ENCODE measurements around the gene ICA1.

Gene ICA1

GRCh38 chr7:8155836-8156235 lies 106.1 kb downstream of the ICA1 start:
- peak; percentile 58 for DNase-seq

GRCh38 chr7:8154272-8154671 lies 107.7 kb downstream of the ICA1 start:
- peak; percentile 74 for DNase-seq

GRCh38 chr7:8152489-8153192 lies 109.3 kb downstream of the ICA1 start:
- no peak for DNase-seq

- no peak for DNase-seq
Measured at GRCh38 chr7:8151161-8151725, 110.7 kb downstream of the ICA1 start.

- DNase-seq, result no peak
Measured at GRCh38 chr7:8149222-8149621, 112.7 kb downstream of the ICA1 start.

GRCh38 chr7:8147760-8148463 lies 114.1 kb downstream of the ICA1 start:
- peak; percentile 79 for DNase-seq

GRCh38 chr7:8146788-8147413 lies 115.1 kb downstream of the ICA1 start:
- no peak for DNase-seq

- DNase-seq, result no peak
Measured at GRCh38 chr7:8146106-8146787, 115.7 kb downstream of the ICA1 start.

GRCh38 chr7:8144856-8145255 lies 117.1 kb downstream of the ICA1 start:
- no peak for DNase-seq

GRCh38 chr7:8143151-8143874 lies 118.7 kb downstream of the ICA1 start:
- no peak for DNase-seq

- no peak for DNase-seq
Measured at GRCh38 chr7:8142477-8142876, 119.5 kb downstream of the ICA1 start.

- no peak for DNase-seq
Measured at GRCh38 chr7:8141070-8141469, 120.9 kb downstream of the ICA1 start.

- no peak for DNase-seq
Measured at GRCh38 chr7:8136051-8136730, 125.8 kb downstream of the ICA1 start.

GRCh38 chr7:8135417-8135816 lies 126.5 kb downstream of the ICA1 start:
- no peak for DNase-seq

- no peak for DNase-seq
Measured at GRCh38 chr7:8134089-8134733, 127.8 kb downstream of the ICA1 start.

- DNase-seq, result no peak
Measured at GRCh38 chr7:8133188-8133848, 128.6 kb downstream of the ICA1 start.

GRCh38 chr7:8131694-8132605 lies 130.0 kb downstream of the ICA1 start:
- DNase-seq, result no peak

GRCh38 chr7:8130663-8131062 lies 131.3 kb downstream of the ICA1 start:
- DNase-seq, result no peak

GRCh38 chr7:8129318-8129659 lies 132.7 kb downstream of the ICA1 start:
- no peak for DNase-seq

Data from COR-L47 (cell line).